Dedifferentiated amniotic fluid mesenchymal stem cell (primary cell): ENCODE data around the gene USP36.

Source experiments
- DNase-seq: peaks from one replicate; pipeline ENCODE4 v3.0.0-alpha.2; 2016; ENCODE audit errors: extremely low spot score

USP36 gene

GRCh38 chr17:78815696-78816095 lies 24.9 kb downstream of the USP36 start:
- no peak for DNase-seq

GRCh38 chr17:78812855-78813254 lies 27.8 kb downstream of the USP36 start:
- DNase-seq, result no peak

DNA sequence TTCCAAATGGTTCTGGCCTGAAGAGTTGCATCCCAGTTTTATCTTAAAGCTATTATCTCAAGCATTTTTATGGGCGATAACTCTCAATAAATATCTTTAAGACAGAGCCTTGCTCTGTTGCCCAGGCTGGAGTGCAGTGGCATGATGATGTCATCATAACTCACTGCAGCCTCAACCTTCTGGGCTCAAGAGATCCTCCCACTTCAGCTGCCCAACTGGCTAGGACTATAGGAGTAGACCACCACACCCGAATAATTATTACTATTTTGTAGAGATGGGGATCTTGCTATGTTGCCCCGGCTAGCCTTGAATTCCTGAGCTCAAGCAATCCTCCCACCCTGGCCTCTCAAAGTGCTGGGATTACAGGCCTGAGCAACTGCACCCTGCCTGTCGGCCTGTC lies 32.5 kb downstream of the USP36 start:
- DNase-seq, result no peak

DNA sequence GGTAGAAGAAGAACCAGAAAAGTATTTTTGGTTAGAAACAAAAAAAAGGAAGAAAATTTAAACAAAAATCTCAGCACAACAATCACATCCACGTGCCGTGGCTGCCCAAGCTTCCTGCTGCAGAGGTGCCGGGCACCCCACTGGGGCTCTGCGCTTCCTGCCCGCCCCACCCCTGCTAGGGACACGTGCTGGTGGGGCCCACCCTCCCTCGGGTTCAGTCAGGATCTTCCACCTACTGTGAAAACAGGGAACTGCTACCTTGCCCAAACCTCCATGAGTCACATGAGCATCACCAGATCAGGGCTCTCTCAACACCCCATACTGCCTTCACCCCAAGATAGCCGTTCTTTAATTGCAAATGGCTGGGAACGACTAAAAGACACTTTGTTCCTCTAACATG lies 34.2 kb downstream of the USP36 start:
- no peak for DNase-seq

DNA sequence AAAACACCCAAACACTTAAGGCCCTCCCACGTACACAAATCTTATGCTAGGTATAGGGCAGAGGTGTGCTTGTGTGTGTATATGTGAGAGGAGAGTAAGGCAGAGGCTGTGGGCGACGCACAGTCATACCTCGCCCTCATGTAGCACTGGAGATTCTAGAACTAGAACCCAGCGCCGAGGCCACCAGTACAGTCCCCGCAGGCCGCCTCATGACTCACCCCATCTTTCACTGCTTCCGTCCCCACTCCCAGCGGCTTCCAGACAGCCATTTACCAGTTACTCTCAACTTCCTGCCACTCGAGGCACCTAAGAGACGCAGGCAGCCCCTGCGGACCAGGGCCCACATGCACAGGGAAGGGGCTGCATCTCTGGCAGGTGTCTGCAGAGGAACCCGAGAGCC lies 35.3 kb downstream of the USP36 start:
- no peak for DNase-seq

- DNase-seq, result no peak
These were observed 35.8 kb downstream of the USP36 start for GRCh38 chr17:78804777-78805176.

GRCh38 chr17:78803186-78803845 lies 37.3 kb downstream of the USP36 start:
- DNase-seq, result no peak

DNA sequence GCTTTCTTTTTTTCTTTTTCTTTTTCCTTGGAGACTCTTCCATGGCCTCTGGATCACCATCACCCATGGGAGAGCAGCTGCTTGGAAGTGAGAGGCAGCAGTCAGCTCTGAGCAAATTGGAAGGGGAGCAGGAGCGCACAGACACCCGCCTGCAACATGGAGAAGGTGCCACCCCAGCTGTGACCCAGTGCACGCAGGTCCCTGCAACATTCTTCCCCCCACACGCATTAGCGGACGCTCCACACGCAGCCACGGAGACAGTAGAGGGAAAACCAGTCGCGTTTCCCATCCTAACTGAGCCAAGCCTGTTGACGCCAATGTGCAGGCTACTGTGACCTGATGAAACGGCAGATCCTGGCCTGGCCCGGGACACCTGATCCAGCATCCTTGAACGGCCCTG lies 38.2 kb downstream of the USP36 start:
- no peak for DNase-seq

GRCh38 chr17:78802008-78802407 lies 38.6 kb downstream of the USP36 start:
- DNase-seq, result no peak

GRCh38 chr17:78800132-78800931 lies 40.3 kb downstream of the USP36 start:
- DNase-seq, result no peak

DNA sequence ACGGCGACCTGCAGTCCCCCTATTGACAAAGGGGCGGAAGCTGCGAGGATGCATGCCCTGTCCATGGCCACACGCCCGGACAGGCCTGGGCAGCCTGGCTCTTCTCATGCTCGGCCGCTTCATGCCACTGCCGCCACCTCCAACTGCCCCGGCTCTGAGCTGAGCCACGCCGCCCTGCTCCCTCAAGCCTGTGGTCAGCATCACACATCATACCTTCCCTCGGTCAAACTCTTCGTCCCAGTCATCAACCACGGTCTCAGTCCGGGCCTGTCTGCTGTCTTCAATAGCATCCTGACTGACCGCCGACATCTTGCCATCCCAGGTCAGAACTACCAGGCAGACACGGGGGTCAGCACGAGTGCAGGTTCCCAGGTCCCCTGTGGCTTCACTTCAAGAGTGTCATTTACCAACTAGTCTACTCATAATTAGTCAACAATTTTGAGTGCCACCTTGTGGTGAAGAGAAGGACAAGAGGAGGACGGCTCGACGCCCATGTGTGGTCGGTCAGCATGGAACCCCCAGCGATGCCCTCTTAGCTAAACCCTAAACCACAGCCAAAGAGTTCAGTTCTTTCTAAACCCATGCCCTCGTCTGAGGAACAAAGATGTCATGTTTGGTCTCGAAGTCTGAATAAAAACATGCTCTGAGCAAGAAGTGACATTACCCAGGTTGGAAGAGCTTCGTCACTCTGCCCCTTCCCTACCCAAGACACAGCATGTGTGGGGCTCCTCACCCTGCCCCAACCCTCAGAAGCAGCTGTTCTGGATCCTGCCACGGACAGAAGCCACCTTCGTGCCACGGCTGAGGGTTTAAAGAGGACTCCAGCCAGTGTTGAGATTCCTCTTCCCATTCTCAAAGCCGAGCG lies 41.7 kb downstream of the USP36 start:
- no peak for DNase-seq

DNA sequence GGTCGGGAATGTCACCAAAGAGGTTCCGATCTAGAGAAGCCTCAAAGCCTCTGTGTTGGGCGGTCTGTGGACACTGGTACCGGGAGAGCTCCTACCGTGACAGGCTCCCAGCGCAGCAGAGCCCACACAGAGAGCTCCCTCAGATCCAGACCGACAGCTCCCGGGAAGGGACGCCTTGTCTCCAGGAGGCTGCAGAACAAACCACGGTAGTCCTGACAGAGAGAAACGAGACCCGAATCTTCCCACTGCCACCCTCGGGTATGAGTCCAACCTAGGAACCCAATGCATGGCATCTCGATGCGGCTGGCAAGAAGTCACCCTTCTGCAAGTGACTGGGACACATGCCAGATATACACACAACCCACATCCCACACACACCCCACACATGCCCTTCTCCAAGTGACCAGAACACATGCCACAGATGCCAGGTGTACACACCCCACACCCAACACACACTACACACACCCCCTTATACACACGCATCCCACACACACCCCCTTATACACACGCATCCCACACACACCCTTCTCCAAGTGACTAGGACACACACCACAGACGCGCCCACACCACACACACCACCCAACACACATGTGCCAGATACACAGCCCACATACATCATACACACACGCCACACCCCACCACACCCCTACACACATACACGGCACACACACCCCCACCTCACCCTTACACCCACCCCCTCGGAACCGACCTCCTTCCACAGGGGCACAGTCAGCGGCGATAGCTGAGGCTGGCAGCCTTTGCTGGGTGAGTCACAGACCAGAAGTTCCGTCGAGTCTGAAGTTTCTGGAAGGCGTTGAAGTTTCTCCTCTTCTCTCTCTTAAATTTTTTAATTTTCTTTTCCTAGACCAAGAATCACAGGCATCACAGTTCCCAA lies 42.7 kb downstream of the USP36 start:
- DNase-seq, result no peak

DNA sequence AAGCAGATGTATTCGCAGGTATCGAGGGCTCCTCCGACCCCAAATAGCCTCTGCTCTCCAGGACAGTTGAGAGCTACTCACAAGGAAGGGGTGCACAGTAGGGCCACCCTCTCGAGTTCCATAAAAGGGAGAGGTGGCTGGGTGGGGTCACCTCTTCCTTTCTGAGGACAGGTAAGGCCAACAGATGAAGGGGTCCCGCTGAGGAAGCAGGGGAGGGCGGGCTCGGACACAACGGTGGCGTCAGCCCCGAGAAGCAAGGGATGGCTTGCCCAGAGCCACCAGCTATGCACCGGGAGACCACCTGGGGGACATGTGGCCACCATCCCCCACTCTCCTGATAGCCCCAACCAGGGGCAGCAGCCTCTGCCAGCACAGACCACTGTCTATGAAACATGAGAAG lies 43.4 kb downstream of the USP36 start:
- DNase-seq, result no peak

DNA sequence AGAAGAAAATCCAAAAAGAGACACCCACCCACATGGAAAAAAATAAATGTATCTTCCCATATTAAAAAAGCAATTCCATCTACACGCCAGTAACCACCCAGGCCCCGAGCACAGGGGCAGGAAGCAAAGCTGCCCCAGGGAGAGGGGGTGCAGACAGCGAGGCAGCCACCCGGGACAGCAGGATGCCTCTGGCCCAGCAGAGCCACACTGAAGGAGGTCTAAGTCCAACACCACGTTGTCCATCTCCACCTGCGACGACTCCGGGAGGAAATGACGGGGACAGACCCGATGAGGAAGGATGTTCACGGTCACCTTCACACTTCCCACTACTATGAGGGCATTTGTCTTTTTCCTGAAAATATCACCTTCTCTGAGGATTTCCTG lies 44.1 kb downstream of the USP36 start:
- DNase-seq, result no peak

- no peak for DNase-seq
These were observed 44.6 kb downstream of the USP36 start for GRCh38 chr17:78795861-78796516.

DNA sequence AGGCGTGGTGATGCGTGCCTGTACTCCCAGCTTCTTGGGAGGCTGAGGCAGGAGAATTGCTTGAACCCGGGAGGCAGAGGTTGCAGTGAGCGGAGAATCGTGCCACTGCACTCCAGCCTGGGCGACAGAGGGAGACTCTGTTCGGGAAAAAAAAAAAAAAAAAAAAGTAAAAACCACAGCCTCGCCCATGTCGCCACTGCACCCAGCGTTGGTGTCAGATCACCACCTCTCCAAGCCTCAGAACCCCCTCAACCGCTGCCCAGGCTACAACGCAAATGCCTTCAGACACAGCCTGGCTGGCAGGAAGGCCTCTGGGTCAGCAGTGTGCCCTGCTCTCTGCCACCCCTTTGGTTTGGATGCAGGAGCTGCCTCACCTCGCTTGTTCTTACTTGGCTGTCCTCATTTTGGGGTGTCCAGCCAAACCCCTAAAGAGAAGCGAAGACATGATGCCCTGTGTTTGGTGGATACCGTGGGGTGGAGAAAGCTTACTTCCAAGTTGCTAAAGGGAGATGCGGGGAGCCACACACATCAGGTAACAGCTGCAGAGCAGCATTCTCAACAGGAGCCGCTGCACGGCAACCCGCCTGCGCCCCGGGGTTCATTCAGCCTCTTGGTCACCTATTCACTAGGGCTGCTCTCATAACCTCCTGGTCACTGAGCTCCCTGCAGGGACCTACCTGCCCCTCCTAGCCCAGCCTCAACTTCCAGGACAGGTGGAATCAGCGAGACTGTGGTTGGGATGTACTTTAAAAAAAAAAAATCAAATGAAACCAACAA lies 45.6 kb downstream of the USP36 start:
- no peak for DNase-seq

DNA sequence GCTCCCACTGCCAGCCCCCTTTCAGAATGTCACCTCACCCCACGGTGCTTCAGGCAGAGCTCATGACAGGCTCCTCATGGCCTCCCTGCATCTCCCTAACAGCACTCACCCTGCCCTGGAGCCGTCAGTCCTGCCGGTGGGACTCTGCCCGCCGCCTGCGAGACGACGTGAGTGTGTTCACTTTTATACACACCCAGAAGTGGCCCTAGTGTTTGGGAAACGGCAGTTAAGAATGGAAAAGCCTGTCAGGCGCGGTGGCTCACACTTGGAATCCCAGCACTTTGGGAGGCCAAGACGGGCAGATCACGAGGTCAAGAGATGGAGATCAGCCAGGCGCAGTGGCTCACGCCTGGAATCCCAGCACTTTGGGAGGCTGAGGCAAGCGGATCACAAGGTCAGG lies 46.2 kb downstream of the USP36 start:
- no peak for DNase-seq

- no peak for DNase-seq
These were observed 46.6 kb downstream of the USP36 start for GRCh38 chr17:78793968-78794367.

GRCh38 chr17:78793415-78793814 lies 47.2 kb downstream of the USP36 start:
- DNase-seq, result no peak
